ENCODE measurements around the gene GAS7. TPM values are rescaled to one million over a fixed set of nuclear protein-coding genes. Genes with fewer than 3 reads are reported as not detected.

The GAS7 gene
- total RNA-seq, 1 experiment from 2014 or later, result 6.0 TPM

DNA sequence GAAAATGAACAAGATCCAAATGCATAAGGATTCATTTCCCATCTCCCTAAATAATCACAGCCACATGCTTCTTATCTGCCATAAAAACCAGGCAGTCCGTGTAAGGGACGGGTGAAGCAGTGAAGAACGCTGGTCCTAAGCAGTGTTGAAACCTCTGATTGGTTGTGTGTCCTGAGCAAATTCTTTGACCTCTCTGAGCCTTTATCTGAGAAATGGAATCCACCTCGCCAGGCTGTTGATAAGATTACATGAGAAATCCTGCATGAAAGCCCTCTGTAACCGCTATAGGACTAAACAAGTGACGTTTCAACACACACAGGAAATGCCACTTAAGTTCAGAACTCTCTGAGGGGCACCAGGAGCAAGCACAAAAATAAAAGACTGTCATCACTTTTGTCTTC lies 26.8 kb downstream of the GAS7 start:
- Histone ChIP-seq H3K23ac (ENCODE audit: insufficient read length, low read depth, low read length) (no peak overlapping the region), H3K56ac (ENCODE audit: insufficient read length, low read depth, low read length) (no peak overlapping the region), H2AK5ac (ENCODE audit: insufficient read length, low read length) (no peak overlapping the region), H2BK15ac (ENCODE audit: low read depth, low read length) (no peak overlapping the region), H3K4me1 (ENCODE audit: insufficient read depth, low read length) (0 out of 2 replicates have a peak, but pooled peaks cover 5% of the 10 kb centered on the region), H2BK120ac (ENCODE audit: low read depth, low read length, poor library complexity, severe bottlenecking) (no peak overlapping the region), H3K4ac (ENCODE audit: low read depth, low read length) (no peak overlapping the region), H3K23me2 (ENCODE audit: insufficient read length, low read depth, low read length, poor library complexity, severe bottlenecking) (no peaks in the 10 kb centered on the region), H4K20me1 (ENCODE audit: control insufficient read depth, insufficient read depth, insufficient read length) (no peaks in the 10 kb centered on the region), H2BK12ac (ENCODE audit: insufficient read length, low read depth, low read length) (no peak overlapping the region), H3K9me3 (ENCODE audit: control insufficient read depth, low read depth, low read length) (no peaks in the 10 kb centered on the region), H3K27me3 (ENCODE audit: insufficient read depth, low read length) (no peaks in the 10 kb centered on the region), H4K8ac (replicated peaks; ENCODE audit: insufficient read length, low read depth, low read length) (no peak overlapping the region), H3K79me2 (ENCODE audit: insufficient read depth, low read length) (no peaks in the 10 kb centered on the region), H2BK5ac (ENCODE audit: insufficient read length, low read length) (no peak overlapping the region), H3K9ac (ENCODE audit: extremely low read depth, insufficient read length, low read length) (no peak overlapping the region), H2AFZ (ENCODE audit: low read length) (no peak overlapping the region), H3T11ph (ENCODE audit: low read length) (no peak overlapping the region), H4K91ac (ENCODE audit: insufficient read length, low read depth, low read length) (no peak overlapping the region), H3K79me1 (ENCODE audit: insufficient read depth, low read depth, low read length, poor library complexity, severe bottlenecking) (no peaks in the 10 kb centered on the region), H4K5ac (ENCODE audit: insufficient read length, low read depth, low read length) (no peak overlapping the region), H3K27ac (ENCODE audit: insufficient read length, low read depth, low read length) (no peak overlapping the region), H3K4me2 (ENCODE audit: insufficient read depth, insufficient read length, low read length) (no peak overlapping the region), H3K18ac (ENCODE audit: insufficient read length, low read depth, low read length) (no peak overlapping the region), H2BK20ac (ENCODE audit: low read depth, low read length, poor library complexity, severe bottlenecking) (no peak overlapping the region), H3K14ac (ENCODE audit: insufficient read depth, low read length) (no peak overlapping the region)
- TF ChIP-seq, protein P1, sequence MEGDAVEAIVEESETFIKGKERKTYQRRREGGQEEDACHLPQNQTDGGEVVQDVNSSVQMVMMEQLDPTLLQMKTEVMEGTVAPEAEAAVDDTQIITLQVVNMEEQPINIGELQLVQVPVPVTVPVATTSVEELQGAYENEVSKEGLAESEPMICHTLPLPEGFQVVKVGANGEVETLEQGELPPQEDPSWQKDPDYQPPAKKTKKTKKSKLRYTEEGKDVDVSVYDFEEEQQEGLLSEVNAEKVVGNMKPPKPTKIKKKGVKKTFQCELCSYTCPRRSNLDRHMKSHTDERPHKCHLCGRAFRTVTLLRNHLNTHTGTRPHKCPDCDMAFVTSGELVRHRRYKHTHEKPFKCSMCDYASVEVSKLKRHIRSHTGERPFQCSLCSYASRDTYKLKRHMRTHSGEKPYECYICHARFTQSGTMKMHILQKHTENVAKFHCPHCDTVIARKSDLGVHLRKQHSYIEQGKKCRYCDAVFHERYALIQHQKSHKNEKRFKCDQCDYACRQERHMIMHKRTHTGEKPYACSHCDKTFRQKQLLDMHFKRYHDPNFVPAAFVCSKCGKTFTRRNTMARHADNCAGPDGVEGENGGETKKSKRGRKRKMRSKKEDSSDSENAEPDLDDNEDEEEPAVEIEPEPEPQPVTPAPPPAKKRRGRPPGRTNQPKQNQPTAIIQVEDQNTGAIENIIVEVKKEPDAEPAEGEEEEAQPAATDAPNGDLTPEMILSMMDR (conservative IDR thresholded peaks at IDR 0.05), result no peak
- Mint-ChIP-seq H3K27me3 (ENCODE audit: low read depth) (no peaks in the 10 kb centered on the region; the same call in none of the 2 replicates), H3K27ac (no peak overlapping the region), H3K4me3 (no peak overlapping the region), H3K9me3 (peaks cover 4 to 5% of the 10 kb centered on the region in 2 experiments; a peak in 4 of 5 replicates), H3K36me3 (ENCODE audit: insufficient read depth in 1 of 3, low read depth in 3 of 3) (peaks cover 0 to 5% (median 0%) of the 10 kb centered on the region in 3 experiments; a peak in 2 of 7 replicates), H3K4me1 (peaks cover 26 to 28% of the 10 kb centered on the region in 2 experiments)
- no CpG with 5 or more reads among the region's 6 CpGs for WGBS (ENCODE audit: extremely low coverage, insufficient read length, low lambda C conversion rate)
- no peak for DNase-seq
